ENCODE results near the gene KLHL26. TPM values are rescaled to one million over a fixed set of nuclear protein-coding genes. Genes with fewer than 3 reads are reported as not detected.

Gene KLHL26
- polyA plus RNA-seq, 1 donor = 5.4 TPM

GRCh38 chr19:18601875-18602274, 35.0 kb upstream of the KLHL26 start:
- no peak for DNase-seq

GRCh38 chr19:18603255-18603957, 33.4 kb upstream of the KLHL26 start:
- no peak for DNase-seq

GRCh38 chr19:18603958-18604819, 32.6 kb upstream of the KLHL26 start:
- DNase-seq = no peak

- DNase-seq = no peak
Measured at GRCh38 chr19:18604820-18605159, 32.0 kb upstream of the KLHL26 start.

GRCh38 chr19:18605196-18605545, 31.7 kb upstream of the KLHL26 start:
- no peak for DNase-seq

DNA sequence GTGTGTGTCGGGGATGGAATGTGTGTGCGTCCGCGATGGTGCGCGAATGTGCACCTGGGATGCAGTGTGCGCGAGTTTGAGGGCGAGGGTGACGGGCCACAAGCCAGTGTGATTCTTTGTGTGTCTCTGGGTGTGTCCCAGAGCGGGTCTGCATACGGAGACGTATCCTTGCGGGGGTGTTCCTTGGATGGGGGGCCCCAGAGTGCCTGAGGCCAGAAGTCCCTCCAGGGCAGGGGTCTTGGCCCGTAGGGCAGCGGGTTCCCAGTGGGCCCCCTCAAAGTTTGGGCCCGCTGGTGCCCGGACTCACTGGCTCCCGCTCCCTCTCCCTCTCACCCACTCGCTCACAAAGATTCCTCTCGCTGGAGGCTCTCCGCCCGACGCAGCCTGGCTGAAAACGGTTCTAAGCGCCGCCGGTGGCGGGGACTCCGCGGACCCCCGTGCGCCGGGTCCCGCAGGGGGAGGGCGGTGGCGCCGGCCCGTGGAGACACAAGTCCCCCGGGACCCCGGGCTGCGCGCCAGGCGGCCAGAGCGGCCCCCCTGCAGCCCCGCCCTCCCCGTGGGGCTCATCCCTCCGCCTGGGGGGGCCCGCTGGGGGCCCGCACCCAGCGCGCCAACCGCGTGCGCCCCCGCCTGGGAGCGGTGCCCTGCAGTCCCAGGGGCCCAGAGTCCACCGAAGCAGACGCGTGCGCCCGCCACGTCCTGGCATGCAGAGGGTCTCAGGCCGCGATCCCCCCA, 31.1 kb upstream of the KLHL26 start:
- DNase-seq = no peak

DNA sequence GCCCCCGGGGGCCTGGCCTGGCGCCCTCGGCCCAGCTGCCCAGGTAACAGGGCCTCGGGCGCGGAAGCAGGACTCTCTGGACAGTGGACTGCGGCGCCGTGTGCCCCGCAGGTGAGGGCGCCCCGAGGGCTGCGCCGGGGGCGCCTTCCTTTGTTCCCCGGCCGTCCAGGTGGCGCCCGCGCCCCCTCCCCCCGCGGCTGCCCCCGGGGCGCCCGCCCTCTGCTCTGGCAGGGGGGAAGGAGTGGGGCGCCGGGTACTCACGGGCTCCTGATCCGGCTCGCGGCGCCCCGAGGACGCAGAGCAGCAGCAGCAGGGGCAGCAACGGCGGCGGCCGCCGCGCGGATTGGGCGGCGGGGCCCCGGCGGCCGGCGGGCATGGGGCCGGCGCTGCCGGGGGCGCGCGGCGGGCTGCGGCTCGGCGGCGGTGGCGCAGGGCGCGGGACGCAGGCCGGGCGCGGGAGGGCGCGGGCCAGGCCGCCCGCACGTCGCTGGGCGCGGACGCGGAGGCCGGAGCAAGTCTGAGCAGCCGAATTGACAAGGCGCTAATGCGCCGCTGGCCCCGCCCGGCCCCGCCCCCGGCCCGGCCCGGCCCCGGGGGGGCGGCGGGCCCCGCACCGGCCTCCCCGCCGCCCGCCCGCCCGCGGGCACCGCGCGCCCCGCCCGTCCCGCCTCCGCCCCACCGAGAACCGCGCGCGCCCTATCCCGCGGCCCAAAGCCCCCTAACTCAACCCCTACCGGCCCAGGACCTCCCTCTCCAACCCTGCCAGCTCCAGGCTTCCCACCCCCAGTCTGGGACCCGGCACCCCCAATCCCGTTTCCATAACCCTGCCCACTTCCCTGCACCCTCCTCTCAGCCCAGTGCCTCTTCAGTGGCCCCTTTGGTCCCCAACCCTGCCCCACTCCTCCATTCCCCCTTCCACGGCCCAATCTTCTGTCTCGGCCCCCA, 30.3 kb upstream of the KLHL26 start, which contains the start of gene CRLF1:
Gene CRLF1, minus strand, starts transcription at position 519 of the 945 bp plus-strand sequence. Its CDS starts 143 bp downstream, at position 376.
- DNase-seq = no peak

GRCh38 chr19:18607226-18608101, 29.4 kb upstream of the KLHL26 start:
- no peak for DNase-seq

- DNase-seq = no peak
Measured at GRCh38 chr19:18608102-18608804, 28.6 kb upstream of the KLHL26 start.

DNA sequence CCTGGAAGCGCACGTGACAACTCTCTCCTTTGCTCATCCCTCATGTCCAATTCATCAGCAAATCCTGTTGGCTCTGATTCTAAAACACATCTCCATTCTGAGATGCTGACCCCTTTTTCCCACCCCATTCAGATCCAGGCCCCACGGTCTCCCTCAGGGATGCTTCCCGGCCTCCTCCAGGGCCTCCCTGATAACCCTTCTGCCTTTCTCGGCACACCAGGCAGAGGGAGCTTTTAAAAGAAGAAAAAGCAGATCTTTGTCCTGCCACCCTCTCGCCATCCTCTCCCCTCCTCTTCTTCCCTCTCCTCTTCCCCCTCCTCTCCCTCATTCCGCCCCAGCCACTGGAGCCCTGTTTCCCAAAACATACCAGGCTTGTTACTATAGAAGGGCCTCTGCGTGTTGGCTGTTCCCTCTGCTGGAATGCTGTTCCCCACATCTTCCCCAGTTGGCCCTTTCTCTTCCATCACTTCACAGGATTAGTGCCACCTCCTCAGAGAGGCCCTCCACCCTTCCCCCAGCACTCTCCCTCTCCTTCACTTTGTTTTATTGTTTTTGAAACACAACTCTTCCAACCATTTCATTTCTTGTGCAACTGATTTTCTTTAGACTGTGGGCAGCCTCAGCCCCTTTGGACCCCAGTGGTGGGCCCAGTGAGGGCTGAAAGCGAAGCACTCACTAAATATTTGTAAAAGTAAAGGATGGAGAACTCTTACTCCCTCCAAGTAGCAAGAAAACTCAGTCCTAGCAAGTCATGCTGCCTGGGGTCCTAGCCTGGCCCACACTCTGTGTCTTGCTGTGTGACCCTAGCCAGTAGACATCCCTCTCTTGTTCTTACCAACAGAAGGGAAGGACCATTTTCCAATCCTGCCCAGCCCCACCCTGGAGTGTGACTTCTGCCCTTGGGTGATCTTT, 27.8 kb upstream of the KLHL26 start:
- DNase-seq = no peak

DNA sequence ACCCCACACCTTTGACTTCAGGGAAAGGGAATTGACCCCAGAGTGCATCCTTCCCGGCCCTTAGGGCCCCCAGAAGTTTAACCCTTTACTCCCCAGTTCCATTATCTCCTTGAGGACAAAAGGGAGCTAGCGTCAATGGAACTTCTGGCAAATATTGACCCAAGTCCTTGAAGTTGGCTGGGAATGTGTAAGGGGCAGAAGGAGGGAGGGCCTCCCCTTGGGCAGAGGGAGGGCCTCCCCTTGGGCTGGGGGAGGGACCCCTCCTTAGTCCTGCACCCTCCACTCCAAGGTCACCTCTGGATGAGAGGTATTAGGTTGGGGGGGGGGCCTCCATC, 27.1 kb upstream of the KLHL26 start:
- DNase-seq = no peak

DNA sequence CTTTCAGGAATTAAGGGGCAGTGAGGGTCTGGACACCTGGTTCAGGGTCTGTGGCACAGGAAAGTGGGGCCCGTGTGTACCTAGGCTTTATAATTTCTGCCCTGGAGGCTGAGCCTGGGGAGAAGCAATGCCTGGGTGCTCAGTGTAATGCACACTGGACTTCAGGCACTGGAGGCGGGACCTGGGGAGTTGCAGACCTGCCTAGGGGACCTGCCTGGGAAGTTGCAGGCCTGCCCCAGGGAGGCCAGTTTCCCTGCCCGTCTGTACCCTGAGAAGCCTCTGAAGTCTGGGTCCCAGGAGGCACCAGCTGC, 26.6 kb upstream of the KLHL26 start:
- no peak for DNase-seq

- DNase-seq = no peak
Measured at GRCh38 chr19:18610556-18611326, 26.1 kb upstream of the KLHL26 start.

- DNase-seq = no peak
Measured at GRCh38 chr19:18611327-18612050, 25.3 kb upstream of the KLHL26 start.

DNA sequence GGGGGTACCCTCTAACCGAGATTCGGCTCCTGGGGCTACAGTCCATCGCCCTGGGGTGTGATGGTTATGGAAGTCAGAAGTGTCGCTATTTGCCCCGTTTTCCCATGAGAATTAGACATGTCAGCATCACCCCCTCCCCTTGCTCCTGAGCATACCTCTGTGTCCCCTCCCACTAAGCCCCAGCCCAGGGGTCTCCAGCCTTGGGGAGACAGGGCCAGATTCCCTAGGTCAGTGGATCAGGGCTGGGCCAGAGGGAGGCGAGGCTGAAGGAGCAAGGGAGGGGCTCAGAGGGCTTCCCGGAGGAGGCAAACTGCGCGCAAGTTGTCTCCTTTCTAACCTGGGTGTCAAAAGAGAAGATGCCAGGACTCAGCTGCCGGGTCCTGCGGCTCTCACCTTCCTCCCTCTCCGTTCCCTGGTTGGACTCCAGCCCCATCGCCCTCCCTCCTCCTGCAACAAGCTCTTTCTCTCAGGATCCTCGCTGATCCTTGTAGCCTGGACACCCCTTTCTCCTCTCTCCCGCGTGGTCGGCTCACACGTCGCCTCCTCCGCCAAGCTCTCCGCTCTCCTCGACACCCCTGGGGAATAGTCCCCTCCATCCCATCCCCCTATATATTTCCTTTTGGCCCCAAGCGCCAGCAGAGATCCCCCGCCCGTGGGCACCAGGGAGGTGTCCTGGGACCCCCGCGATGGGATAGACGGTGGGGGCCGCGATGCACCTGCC, 24.6 kb upstream of the KLHL26 start:
- DNase-seq = no peak

DNA sequence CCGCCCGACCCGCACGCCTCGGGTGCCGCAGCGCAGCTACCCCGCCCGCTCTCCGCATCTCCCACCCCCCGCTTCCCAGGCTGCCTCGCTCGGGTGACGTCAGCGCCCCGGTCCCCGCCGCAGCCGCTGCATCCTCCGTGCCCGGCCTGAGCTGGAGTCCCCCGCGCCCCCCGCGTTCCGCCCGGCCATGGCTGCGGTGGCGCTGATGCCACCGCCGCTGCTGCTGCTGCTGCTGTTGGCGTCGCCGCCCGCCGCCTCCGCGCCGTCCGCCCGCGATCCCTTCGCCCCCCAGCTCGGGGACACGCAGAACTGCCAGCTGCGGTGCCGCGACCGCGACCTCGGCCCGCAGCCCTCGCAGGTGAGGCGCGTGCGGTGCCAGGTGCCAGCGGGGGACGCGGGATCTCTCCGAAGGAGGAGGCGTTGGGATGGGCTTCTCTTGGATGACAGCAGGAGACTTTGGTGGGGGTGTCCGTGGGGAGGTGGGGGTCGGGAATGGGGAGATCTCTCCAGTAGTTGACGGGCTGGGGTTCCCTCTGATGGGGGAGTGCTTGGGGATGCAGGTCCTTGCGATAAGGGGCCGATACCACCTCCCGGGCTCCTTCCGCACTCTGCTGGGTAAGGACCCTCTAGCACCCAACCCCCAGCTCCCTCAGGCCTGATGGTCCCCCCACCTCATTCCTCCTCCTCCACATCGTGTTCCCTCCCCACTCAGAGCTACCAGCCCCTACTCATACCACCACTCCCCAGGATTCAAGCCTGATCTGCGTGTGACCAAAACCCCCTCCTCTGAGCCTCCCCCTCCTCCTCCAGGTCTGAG, 23.8 kb upstream of the KLHL26 start, which contains the start of gene TMEM59L:
Gene TMEM59L, plus strand, starts transcription at position 99 of the 817 bp plus-strand sequence. Its CDS starts 89 bp downstream, at position 188.
- no peak for DNase-seq
